ENCODE results near the gene EGF. TPM values are rescaled to one million over a fixed set of nuclear protein-coding genes. Genes with fewer than 3 reads are reported as not detected.
"Not testable (repeated sequence)": the region's sequence is repeated elsewhere in the genome, so short reads cannot be mapped to it uniquely, and the experiment has no call there.

Gene EGF
- total RNA-seq, 2 donors from 2014 or later: 14.6 to 33.7 TPM

DNA sequence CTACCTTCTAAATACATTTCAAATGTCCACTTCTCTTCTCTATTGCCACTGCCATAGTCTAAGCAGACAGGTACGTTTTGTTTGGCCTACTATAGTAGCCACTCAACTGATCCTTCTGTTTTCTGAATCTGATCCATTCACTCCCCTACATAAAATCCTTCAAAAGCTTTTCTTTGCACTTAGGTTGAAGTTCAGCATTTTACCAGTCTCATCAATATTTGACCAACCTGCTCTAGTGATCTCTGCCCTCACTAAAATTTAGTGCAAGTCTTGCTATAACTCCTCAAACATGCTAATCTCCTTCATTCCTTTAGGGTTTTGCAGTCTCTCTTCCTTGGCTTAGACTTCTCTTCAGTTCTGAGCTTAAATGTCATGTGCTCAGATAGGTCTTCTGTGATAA is 33.4 kb downstream of the EGF start:
- Histone ChIP-seq H3K4me3 (ENCODE audit: low read length) (no peak overlapping the region), H3K9ac (ENCODE audit: extremely low read depth, low read length, poor library complexity, severe bottlenecking) (no peak overlapping the region), H3K27ac (ENCODE audit: low read depth, low read length) (no peak overlapping the region), H3K9me3 (ENCODE audit: control insufficient read depth, low read length) (no peaks in the 10 kb centered on the region), H3K4me1 (ENCODE audit: control insufficient read depth, insufficient read depth, low read length) (no peaks in the 10 kb centered on the region), H3K27me3 (ENCODE audit: control insufficient read depth, insufficient read depth, low read length, poor library complexity, severe bottlenecking) (no peaks in the 10 kb centered on the region), H3K36me3 (ENCODE audit: control insufficient read depth, insufficient read depth, low read length) (peaks cover 14% of the 10 kb centered on the region)
- no peak for DNase-seq
- 88 to 93% methylated on average over 1 of the region's 1 CpG for WGBS, 2 experiments (ENCODE audit: insufficient coverage in 1 of 2, insufficient read length in 1 of 2)
- H3K27ac Mint-ChIP-seq: no peak overlapping the region
- peaks cover 2% of the 10 kb centered on the region for H3K4me1 Mint-ChIP-seq
- H3K36me3 Mint-ChIP-seq (ENCODE audit: low read depth): peaks cover 26% of the 10 kb centered on the region
- H3K4me3 Mint-ChIP-seq: no peak overlapping the region
- H3K9me3 Mint-ChIP-seq: no peaks in the 10 kb centered on the region
- TF ChIP-seq, protein P1, sequence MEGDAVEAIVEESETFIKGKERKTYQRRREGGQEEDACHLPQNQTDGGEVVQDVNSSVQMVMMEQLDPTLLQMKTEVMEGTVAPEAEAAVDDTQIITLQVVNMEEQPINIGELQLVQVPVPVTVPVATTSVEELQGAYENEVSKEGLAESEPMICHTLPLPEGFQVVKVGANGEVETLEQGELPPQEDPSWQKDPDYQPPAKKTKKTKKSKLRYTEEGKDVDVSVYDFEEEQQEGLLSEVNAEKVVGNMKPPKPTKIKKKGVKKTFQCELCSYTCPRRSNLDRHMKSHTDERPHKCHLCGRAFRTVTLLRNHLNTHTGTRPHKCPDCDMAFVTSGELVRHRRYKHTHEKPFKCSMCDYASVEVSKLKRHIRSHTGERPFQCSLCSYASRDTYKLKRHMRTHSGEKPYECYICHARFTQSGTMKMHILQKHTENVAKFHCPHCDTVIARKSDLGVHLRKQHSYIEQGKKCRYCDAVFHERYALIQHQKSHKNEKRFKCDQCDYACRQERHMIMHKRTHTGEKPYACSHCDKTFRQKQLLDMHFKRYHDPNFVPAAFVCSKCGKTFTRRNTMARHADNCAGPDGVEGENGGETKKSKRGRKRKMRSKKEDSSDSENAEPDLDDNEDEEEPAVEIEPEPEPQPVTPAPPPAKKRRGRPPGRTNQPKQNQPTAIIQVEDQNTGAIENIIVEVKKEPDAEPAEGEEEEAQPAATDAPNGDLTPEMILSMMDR (conservative IDR thresholded peaks at IDR 0.05): no peak
- no peaks in the 10 kb centered on the region for H3K27me3 Mint-ChIP-seq (ENCODE audit: insufficient read depth)

DNA sequence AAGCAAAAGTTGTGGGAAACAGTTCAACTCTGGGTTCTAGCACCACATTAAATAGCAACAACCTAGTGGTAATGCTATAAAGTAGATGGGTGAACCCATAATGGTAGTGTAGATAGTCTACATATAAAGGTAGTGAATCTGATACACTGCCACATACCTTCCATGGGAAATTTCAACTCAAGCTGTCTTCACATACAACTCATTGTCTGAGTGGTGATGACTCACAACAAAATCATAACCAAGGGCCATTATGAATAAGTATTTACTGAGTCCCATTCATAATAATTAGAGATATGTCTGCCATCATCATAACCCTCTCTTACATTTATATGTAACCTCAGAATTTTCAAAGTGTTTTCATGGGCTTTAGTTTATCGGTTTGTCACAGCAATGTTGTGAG is 34.8 kb downstream of the EGF start:
- Mint-ChIP-seq H3K4me3 (no peak overlapping the region), H3K9me3 (no peaks in the 10 kb centered on the region), H3K36me3 (ENCODE audit: low read depth) (peaks cover 26% of the 10 kb centered on the region), H3K27me3 (ENCODE audit: insufficient read depth) (no peaks in the 10 kb centered on the region), H3K4me1 (peaks cover 1% of the 10 kb centered on the region), H3K27ac (no peak overlapping the region)
- no peak for DNase-seq
- Histone ChIP-seq H3K27ac (ENCODE audit: low read depth, low read length) (no peak overlapping the region), H3K4me3 (ENCODE audit: low read length) (no peak overlapping the region), H3K4me1 (ENCODE audit: control insufficient read depth, insufficient read depth, low read length) (no peaks in the 10 kb centered on the region), H3K9me3 (ENCODE audit: control insufficient read depth, low read length) (no peaks in the 10 kb centered on the region), H3K9ac (ENCODE audit: extremely low read depth, low read length, poor library complexity, severe bottlenecking) (no peak overlapping the region), H3K27me3 (ENCODE audit: control insufficient read depth, insufficient read depth, low read length, poor library complexity, severe bottlenecking) (no peaks in the 10 kb centered on the region), H3K36me3 (ENCODE audit: control insufficient read depth, insufficient read depth, low read length) (peaks cover 14% of the 10 kb centered on the region)
- WGBS, 2 experiments (ENCODE audit: insufficient coverage in 1 of 2, insufficient read length in 1 of 2): 100% methylated on average over 1 of the region's 1 CpG; no CpG with 5 or more reads in 1 of the 2 experiments
- TF ChIP-seq, protein P1 (conservative IDR thresholded peaks at IDR 0.05): no peak

DNA sequence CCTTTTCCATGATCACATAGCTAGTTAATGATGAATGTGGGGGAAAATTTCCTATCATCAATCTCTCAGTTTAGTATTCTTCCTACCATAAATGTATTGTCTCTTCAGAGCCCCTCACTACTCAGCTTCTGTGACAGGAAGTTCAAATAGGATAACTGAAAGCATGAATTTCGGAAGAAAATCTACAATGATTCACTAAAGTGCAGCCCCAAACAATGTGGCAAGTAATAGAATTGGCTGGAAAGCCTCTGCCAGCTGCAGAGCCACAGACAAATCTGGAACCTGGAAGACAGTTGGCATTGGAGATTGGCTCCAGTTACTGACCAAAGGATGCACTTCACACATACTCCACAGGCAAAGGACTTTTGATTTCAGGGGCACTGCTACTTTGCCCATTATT is 35.2 kb downstream of the EGF start:
- H3K4me1 ChIP-seq (ENCODE audit: control insufficient read depth, insufficient read depth, low read length): no peaks in the 10 kb centered on the region
- H3K9me3 Mint-ChIP-seq: no peaks in the 10 kb centered on the region
- TF ChIP-seq, protein P1 (conservative IDR thresholded peaks at IDR 0.05): no peak
- H3K27ac ChIP-seq (ENCODE audit: low read depth, low read length): no peak overlapping the region
- 48 to 67% methylated on average over 1 of the region's 1 CpG for WGBS, 2 experiments (ENCODE audit: insufficient coverage in 1 of 2, insufficient read length in 1 of 2)
- H3K27ac Mint-ChIP-seq: no peak overlapping the region
- no peak overlapping the region for H3K9ac ChIP-seq (ENCODE audit: extremely low read depth, low read length, poor library complexity, severe bottlenecking)
- peaks cover 14% of the 10 kb centered on the region for H3K36me3 ChIP-seq (ENCODE audit: control insufficient read depth, insufficient read depth, low read length)
- no peak for DNase-seq
- peaks cover 26% of the 10 kb centered on the region for H3K36me3 Mint-ChIP-seq (ENCODE audit: low read depth)
- H3K4me3 Mint-ChIP-seq: no peak overlapping the region
- no peaks in the 10 kb centered on the region for H3K9me3 ChIP-seq (ENCODE audit: control insufficient read depth, low read length)
- H3K4me3 ChIP-seq (ENCODE audit: low read length): no peak overlapping the region
- peaks cover 3% of the 10 kb centered on the region for H3K4me1 Mint-ChIP-seq
- no peaks in the 10 kb centered on the region for H3K27me3 Mint-ChIP-seq (ENCODE audit: insufficient read depth)
- H3K27me3 ChIP-seq (ENCODE audit: control insufficient read depth, insufficient read depth, low read length, poor library complexity, severe bottlenecking): no peaks in the 10 kb centered on the region

DNA sequence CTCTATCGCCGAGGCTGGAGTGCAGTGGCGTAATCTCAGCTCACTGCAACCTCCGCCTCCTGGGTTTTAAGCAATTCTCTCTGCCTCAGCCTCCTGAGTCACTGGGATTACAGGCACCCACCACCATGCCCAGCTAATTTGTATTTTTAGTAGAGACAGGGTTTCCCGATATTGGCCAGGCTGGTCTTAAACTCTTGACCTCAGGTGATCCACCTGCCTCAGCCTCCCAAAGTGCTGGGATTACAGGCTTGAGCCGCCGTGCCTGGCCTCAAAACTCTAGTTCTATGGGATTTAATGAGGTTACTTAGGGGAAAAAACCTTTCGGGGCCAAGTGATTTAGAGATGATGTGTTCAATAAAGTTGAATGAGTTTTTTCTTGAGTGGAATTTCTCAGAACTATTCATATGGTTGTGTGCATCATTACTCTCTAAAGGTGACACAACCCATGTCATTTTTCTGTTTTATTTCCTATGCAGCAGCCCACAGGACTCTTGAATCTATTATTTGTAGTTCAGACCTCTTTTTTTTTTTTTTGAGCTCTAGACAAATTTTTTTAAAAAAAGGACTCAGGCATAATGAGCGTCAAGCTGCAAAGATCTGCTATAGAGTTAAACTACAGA is 36.5 kb downstream of the EGF start:
- peaks cover 19% of the 10 kb centered on the region for H3K36me3 Mint-ChIP-seq (ENCODE audit: low read depth)
- 98 to 99% methylated on average over 8 to 9 of the region's 9 CpGs for WGBS, 2 experiments (ENCODE audit: insufficient coverage in 1 of 2, insufficient read length in 1 of 2)

More for the DNA sequence above, 36.5 kb downstream of the EGF start:
- H3K9ac ChIP-seq (ENCODE audit: extremely low read depth, low read length, poor library complexity, severe bottlenecking); H3K9me3 Mint-ChIP-seq; H3K4me1 Mint-ChIP-seq; H3K27ac Mint-ChIP-seq; DNase-seq; H3K4me3 Mint-ChIP-seq; H3K27me3 Mint-ChIP-seq (ENCODE audit: insufficient read depth); H3K27ac ChIP-seq (ENCODE audit: low read depth, low read length); H3K27me3 ChIP-seq (ENCODE audit: control insufficient read depth, insufficient read depth, low read length, poor library complexity, severe bottlenecking); H3K4me1 ChIP-seq (ENCODE audit: control insufficient read depth, insufficient read depth, low read length); H3K4me3 ChIP-seq (ENCODE audit: low read length); H3K9me3 ChIP-seq (ENCODE audit: control insufficient read depth, low read length): not testable (repeated sequence)
- peaks cover 14% of the 10 kb centered on the region for H3K36me3 ChIP-seq (ENCODE audit: control insufficient read depth, insufficient read depth, low read length)

All from endodermal cell (in vitro differentiated cells).